Right ventricle myocardium superior (tissue), 1 donor: Measurements from ENCODE around the gene THSD4. TPM values are rescaled to one million over a fixed set of nuclear protein-coding genes. Genes with fewer than 3 reads are reported as not detected.
A peak's percentile ranks its signal among the peaks of the same experiment; 100 is the strongest.

Experiments used
- ATAC-seq: fragments of 200-7000 bp; cut with Tn5 transposase; one replicate; pipeline ENCODE4 v1.9.1; 2020; ENCODE audit warnings: mild to moderate bottlenecking; ENCODE audit not compliant: poor library complexity
- DNase-seq: peaks from one replicate; pipeline ENCODE4 v3.0.0-alpha.2; 2020
- intact Hi-C: fragments of 100-400 bp; cut with DNase I; formaldehyde crosslinking; loops from one replicate; pipeline ENCODE4 v1.11.2; 2022
- total RNA-seq: library from RNA; stranded (reverse); fragmentation: NEBNext Ultra II Directional; extraction: Animal tissue kit (Norgen Biotek cat#: 25700); gene quantifications from one replicate; pipeline ENCODE4 v1.2.1, GENCODE V29; 2021
- donor health status: DM: no; HTN: yes; CAD: no; lungs with severe emphysema.

The THSD4 gene
- total RNA-seq, 1 donor from 2014 or later, result 75.6 TPM

DNA sequence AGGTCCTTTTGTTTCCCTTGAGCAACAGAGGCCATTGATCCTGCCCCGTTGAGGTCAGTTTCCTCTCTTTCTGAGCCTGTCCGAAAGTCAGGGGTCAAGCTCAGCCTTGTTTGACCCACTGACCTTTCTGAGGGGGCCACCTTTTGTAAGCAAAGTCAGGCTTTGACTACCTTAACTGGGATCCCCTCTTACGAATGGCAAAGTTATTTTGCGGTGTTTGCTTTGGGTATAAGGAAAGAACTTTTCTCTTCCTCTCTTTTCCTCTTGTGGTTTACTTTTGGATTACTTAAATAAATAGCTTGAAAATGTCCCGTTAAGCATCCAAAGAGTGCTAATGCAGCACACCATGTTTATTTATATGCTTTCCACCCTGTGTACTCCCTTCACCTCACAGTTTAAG lies 340.6 kb downstream of the THSD4 start:
- intact Hi-C loops, result loop anchor here (5.0 to 10.0 kb wide), 3 partner anchors 41 to 199 kb away; no protein-coding TSS in a partner anchor
- ATAC-seq, result no peak
- DNase-seq, result no peak

DNA sequence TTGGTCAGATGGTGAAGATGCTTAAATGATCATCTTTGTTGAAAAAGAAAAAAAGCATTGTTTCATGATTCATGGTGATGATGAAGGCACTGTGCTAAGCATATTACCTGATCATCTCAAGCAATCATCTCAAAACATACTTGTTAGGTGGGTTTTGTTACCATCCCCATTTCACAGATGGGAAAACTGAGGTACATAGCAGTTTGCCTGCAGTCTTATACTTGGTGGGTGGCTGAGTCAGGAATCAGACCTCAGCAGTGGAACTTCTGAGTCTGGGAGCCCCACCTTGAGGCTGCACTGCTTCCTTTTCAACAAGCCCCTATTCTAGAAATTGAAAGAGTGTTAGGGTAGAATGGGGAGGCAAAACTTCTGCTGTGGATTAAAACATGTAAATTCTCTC lies 341.1 kb downstream of the THSD4 start:
- DNase-seq (no peak), ATAC-seq (no peak)
- intact Hi-C loops, result loop anchor here (5.0 to 10.0 kb wide), 3 partner anchors 41 to 198 kb away; no protein-coding TSS in a partner anchor

DNA sequence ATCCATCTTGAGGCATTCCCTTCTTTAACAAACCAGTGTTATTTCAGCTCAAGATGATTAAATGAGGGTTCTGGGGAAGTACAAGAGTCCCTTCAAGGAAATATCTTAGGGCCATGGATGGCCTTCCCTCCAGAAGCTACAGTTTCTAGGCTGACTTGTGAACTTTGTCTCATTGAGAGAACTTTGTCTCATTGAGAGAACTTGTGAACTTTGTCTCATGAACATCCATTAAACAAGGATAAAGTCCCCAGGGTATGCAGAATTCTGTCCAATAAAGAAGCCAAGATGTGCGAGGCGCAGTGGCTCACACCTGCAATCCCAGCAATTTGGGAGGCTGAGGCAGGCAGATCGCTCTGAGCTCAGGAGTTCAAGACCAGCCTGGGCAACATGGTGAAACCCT lies 341.5 kb downstream of the THSD4 start:
- ATAC-seq, result no peak
- intact Hi-C loops, result loop anchor here (5.0 to 10.0 kb wide), 3 partner anchors 40 to 198 kb away; no protein-coding TSS in a partner anchor
- no peak for DNase-seq

DNA sequence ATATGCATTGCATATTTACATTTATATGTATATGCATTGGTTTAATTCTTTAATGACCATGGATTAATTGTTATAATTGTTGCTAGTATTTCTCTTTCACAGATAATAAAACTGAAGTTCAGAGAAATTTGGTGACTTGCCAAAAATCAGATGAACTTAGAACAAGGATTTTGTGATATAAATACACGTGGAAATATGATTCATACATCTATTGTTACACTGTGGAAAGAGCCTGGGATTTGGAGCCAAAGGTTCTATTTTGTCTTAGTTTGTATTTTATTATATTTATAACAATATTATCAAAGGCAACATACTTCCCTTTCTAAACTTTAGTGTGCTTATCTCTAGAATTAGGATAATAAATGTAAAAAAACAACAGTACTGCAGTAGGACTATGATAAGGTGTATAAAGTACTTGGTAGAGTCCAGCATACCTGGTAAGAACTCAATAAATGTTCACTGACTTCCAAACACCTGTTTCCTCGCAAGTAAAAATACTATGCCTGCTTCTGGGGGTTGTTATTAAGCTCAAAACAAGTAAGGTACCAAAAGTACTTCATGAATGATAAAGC lies 342.9 kb downstream of the THSD4 start:
- intact Hi-C loops, result loop anchor here (5.0 to 10.0 kb wide), 3 partner anchors 39 to 197 kb away; no protein-coding TSS in a partner anchor
- DNase-seq, result no peak
- ATAC-seq, result peak; percentile 14

DNA sequence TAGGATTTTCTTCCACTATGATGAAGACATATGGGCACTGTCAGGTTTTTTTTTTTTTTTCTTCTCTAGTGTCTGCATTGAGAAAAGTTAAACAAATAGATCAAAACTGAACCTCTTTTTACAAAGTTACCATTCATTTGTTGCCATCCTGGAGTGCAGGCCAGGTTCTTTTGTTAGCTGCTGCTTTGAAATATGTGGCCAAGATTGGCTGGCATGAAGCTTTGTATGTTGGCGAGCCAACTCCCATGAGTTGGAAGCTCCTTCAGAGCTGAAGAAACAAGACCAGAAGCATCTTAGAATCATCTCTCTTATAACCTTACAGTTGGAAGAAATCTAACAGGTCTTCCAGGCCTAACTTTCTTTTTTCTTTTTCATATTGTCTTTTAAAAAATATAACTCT lies 346.5 kb downstream of the THSD4 start:
- DNase-seq, result no peak
- intact Hi-C loops, result no loop called here
- no peak for ATAC-seq

DNA sequence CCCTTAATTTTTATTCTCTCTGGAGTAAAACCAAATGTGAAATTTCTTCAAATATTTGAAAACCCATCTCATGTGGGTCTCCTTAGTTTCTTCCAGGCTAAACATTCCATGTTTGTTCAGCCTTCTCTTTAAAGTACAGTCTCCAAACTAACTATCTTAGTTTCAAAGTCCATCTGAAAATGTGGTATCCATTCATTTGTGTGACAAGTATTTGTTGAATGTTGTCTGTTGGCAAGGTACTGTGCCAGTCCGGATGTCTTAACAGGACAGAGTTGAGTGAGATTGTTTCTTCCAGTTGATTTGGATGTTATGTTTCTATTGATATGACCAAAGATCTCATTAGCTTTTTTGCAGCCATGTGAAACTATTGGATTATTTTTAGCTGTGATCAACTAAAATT lies 347.4 kb downstream of the THSD4 start:
- no peak for ATAC-seq
- intact Hi-C loops, result no loop called here
- no peak for DNase-seq

DNA sequence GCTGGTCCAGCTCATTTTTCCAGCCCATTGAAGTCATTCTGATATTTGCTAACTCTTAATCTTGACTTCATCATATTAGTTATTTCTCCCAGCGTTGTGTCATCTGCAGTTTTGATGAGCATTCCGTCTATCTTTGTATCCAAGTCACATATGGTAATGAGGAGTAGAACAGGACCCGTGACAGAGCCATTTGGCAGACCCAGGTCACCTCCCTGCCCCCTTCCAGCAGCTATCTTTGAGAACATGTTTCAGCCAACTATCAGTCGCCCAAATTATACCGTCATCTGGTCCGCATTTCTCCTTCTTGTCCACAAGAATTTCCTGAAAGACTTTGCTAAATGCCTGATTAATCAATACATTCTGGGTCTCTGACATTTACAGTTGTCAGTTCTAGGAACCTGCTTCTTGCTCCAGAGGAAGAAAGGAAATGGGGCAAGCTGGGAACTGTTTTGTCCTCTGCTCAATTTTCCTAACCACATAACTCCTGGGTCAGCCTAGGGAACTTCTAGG lies 347.9 kb downstream of the THSD4 start:
- no peak for ATAC-seq
- intact Hi-C loops, result no loop called here
- DNase-seq, result no peak

DNA sequence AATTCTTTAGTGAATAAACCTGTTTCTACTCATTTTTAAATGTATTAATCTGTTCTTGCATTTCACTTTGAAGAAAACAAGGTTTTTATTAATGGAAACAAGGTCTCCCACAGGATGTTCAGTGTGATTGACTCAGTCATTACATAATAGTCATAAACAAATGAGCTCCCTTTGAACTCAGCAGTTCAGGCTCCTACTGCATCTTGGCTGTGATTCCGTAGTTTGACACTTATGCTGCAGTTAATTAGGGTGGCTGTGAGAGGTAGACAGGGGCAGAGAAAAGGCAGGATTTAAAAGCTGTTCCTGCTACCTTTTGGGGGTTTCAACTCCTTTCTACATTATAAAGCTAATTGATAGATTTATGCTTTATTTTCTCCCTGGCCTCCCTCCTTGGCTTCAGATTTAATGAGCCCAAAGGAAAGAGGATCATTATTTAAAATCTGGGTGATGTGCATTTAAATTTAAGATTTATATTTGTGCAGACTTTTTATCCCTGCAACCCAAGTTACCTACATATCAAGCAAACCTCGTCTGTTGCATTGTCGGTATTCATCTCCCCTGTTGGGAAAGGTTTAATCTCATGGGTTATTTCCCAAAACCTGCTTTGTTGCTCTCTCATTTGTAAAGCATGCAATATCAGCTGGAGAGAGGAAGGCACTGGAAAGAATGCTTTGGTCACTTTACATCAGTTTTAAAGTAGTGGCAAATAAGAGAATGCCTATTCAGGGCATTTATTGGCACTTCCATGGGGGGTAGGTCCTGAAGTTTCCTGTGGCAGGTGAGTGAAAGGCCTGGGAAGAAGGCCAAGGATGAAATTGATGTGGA lies 350.1 kb downstream of the THSD4 start:
- no peak for DNase-seq
- peak; percentile 59 for ATAC-seq
- intact Hi-C loops, result no loop called here

DNA sequence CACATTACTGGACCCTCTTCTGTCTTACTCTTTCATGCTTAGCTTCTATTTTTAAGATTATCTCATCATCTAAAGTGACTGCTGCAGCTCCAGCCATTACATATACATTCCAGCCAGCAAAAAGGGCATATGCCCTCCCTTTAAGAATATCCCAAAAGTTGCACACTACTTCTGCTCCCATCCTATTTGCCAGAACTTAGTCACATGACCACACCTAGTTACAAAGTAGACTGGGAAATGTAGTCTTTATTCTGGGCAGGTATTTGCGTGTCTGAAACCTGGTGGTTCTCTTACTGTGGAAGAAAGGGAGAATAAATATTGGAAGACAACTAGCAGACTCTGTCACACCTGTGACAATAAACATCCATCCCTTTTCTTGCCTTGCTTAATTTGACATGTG lies 353.4 kb downstream of the THSD4 start:
- ATAC-seq (no peak), DNase-seq (no peak)
- intact Hi-C loops, result no loop called here

DNA sequence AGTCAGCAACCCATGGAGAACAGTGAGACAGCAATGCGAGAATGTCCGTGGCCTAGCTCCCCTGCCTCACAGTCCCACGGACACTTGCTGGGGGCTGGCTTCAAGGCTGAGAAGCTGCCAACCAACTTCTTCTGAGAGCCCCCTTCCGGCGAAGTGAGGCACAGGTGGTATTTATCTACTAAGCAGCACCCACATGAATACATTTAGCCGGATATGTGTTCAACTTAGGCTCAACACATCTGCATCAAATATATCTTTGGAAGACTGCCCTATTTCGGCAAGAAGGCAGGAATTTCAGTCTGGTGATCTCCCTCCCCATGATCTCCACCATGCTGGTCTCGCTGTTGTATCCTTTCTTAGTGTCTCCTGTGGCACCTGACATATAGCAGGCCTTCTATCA lies 354.1 kb downstream of the THSD4 start:
- no peak for DNase-seq
- ATAC-seq, result no peak
- intact Hi-C loops, result no loop called here

DNA sequence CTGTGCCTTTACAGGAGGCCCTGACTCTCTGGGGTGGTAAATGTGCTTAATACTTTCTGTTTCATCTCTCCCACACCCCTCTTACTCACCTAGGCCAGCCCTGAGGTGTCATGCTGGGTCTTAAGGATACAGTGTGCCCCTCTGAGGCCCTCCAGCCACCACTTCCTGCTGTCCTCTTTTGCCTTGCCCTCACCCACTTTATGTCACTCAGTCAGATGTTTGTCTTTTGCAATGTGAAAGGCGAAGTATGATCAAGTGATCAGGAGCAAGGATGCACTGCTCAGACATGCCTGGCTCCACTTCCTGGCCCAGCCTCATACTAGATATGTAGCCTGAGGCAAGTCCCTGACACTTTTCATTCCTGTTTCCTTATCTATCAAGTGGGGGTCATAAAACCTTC lies 356.1 kb downstream of the THSD4 start:
- intact Hi-C loops, result no loop called here
- DNase-seq (no peak), ATAC-seq (no peak)

DNA sequence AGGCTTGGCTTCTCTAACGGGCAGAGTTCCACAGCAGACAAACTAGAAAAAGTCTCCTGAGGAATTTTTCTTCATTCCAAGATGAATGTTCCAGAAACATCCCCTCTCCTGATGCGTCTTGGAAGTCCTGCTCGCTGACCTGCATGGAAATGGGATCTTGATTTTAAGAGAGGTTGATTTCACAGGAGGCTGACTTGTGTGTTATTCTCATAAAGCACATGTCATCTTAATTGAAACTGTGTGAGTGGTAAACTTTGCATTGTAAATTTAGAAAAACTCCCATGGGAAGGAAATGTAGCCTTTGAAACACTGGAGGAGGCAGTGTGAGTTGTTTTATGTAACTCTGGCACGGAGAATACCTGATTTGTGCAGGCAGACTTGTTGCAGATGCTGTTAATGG lies 357.3 kb downstream of the THSD4 start:
- no peak for ATAC-seq
- no peak for DNase-seq
- intact Hi-C loops, result no loop called here

DNA sequence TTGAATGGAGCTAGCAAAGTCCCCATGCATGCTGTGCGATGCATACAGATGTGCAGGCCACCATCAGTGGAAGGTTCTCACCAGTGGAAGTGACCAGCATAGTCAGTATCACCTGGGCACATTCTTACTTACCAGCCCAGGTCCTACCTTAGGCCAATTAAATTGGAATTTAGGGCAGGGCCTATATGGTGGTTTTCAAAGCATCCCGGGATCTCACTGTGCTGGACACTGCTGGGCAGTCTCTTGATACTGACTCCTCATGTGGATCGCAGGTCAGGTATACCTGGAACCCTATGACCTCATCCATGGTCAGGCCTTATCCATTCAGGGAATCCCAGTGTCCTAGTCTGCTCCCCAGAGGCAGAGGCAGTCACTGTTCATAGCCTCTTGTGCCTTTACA lies 358.5 kb downstream of the THSD4 start:
- DNase-seq, result no peak
- intact Hi-C loops, result no loop called here
- ATAC-seq, result no peak

DNA sequence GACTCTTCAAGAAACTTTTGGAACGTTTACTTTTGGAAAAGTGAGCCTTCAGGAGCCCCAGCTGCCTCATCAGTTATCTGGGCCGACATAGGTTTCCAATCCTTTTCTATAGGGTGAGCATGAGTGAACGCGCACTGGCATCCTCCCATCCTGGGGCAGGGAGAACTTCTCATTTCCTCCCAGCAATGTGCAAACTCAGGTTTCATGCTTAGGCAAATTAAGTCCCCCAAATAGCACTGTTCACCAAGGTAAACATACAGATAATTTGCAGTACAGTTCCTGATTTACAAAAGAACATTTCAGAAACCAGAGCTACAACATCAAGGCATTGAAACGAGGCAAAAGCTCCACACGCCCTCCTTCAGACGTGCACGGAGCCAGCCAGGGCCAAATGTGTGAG lies 361.6 kb downstream of the THSD4 start:
- DNase-seq, result no peak
- intact Hi-C loops, result no loop called here
- ATAC-seq, result no peak

DNA sequence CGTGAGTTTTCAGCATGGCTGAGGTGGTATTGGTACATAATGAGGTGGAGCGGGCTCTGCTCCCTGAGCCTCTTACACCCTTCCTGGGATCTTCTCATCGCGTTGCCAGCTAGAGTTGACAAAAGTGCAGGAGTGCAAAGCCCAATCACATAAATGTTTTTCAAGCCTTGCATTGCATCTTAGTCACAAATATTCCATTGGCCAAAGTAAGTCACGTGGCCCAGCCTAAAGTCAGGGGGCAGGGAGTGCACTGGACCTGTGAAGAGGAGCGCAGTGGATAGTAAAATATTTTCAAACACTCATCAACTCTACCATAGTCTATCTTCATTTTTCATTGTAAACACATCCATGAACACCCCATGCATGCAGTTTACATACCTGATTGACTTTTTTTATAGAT lies 365.3 kb downstream of the THSD4 start:
- ATAC-seq (no peak), DNase-seq (no peak)
- intact Hi-C loops, result no loop called here

DNA sequence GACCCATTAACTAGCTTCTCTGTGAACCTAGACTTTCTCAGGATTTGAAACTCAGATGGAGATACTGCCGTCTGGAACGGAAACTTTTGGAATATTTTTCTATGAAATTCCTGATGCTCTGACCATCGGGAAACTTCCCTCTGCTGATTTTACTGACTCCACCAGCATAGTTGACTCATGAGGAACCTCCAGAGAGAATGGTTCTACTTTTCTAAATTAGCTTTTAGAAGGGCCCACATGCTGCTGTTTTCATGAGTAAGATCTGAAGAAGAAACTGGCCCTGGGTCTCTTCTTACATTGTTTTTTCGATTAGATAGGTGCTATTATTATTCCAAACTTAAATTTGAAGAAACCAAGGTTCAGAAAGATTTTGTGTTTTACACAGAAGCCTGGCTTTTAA lies 368.8 kb downstream of the THSD4 start:
- DNase-seq, result no peak
- no peak for ATAC-seq
- intact Hi-C loops, result no loop called here

DNA sequence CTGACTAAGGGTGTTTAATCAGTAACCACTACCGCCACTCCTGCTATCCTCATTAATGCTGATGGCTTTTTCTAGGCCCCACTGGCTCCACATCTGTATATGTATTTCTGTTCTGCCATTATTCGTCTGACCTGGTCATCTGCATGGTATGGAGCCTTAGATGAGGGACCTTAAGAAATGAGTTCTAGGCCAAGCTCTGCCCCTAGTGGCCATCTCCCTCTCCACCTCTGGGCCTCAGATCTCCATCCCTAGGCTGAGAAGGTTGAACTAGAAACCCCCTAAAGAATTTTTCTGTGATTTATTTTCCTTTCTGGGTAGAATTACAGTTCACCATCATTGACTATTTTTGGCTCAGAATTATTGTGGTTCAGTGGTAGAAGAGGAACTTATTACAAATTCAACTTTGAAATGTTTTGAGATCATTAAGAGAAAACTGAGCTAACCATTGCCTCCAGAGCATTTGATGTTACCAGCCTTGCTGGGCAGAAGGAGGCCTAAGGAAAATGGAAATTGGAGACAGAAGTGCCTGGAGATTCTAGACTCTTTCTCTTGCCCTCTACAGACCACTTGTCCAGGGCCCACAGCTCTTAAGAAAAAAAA lies 369.9 kb downstream of the THSD4 start:
- ATAC-seq, result no peak
- intact Hi-C loops, result no loop called here
- DNase-seq, result no peak

DNA sequence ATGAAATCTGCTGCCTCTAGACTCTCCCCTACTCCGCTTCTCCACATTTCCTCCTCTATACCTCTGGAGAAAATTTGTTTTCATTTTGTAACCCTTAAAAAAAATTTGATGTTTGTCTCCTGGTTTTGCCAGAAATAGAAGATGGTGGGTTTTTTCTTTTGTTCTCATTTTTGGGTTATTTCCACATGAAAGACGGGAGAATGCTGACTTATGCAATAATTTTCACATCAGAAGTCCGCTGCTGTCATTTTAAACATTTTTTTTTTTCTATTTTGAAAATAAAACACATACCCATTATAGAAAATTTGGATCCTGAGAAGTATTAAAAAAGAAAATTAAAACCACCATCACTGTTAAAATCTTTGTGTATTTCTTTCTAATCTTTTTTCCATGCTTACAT lies 374.3 kb downstream of the THSD4 start:
- intact Hi-C loops, result no loop called here
- DNase-seq (no peak), ATAC-seq (no peak)

DNA sequence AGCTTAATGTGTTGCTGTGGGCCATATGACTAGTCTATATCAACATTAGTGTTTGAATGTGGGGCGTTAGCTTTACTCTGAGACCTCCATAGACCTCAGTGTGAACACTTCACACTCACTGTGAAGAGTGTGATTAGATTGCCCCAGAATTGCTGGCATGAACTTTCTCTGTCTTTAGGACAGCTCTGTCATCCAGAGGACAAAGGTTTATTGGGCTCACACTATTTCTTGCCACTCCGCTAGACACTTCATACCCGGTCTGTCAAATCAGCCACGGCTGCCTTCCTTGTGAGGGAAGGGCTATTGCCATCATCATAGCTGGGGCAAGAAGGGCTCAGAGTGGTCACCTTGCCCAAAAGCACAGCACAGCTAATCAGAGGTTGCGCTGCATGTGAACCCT lies 378.3 kb downstream of the THSD4 start:
- intact Hi-C loops, result no loop called here
- DNase-seq (no peak), ATAC-seq (peak; percentile 45)
